Measurements from ENCODE around the gene GNPTG.

The GNPTG gene

DNA sequence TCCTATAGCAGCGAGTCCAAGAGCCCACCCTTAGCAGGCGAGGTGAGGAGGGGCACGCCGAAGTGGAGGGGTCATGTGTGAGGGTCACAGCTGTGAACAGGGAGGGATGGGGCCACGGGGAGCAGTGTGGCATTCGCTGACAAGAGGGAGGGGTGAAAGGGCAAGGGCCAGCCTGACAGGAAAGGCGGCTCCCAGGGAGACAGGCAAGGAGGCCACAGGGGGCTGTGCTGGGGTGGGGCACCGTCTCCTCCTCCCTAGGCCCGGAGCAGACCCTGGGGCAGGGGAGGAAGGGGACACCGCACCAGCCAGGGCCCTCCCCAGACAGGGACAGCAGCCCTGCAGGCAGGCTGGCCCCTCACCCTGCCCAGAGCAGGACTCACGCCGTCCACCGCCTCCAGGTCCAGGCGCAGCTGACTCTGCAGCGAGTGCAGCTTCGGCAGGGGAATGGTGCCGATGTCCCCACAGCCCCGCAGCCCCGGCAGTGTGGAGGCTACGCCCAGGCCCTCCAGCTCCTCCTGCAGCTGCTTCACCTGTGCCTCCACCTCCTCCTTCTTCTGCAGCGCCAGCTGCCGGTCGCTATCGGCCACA is 15.1 kb downstream of the GNPTG start:
- no peak overlapping the region for H3K27ac ChIP-seq (ENCODE audit: low read depth, low read length)
- H3K9me3 ChIP-seq (ENCODE audit: insufficient read depth, low read depth, low read length): no peaks in the 10 kb centered on the region
- H3K4me3 ChIP-seq (ENCODE audit: low read length): no peak overlapping the region
- 94% methylated on average over 24 of the region's 24 CpGs for WGBS
- H3K36me3 ChIP-seq (ENCODE audit: insufficient read depth, low read length): peaks cover 59% of the 10 kb centered on the region
- H3K4me1 ChIP-seq (ENCODE audit: insufficient read depth, low read length): no peaks in the 10 kb centered on the region
- H3K9ac ChIP-seq (ENCODE audit: low read depth, low read length): no peak overlapping the region
- no peaks in the 10 kb centered on the region for H3K27me3 ChIP-seq (ENCODE audit: insufficient read depth, low read length)

GRCh38 chr16:1367486-1368174 is 15.9 kb downstream of the GNPTG start:
- no peak overlapping the region for H3K4me3 ChIP-seq (ENCODE audit: low read length)
- WGBS: 93% methylated on average over 25 of the region's 27 CpGs
- no peaks in the 10 kb centered on the region for H3K4me1 ChIP-seq (ENCODE audit: insufficient read depth, low read length)
- no peak overlapping the region for H3K9ac ChIP-seq (ENCODE audit: low read depth, low read length)
- H3K9me3 ChIP-seq (ENCODE audit: insufficient read depth, low read depth, low read length): no peaks in the 10 kb centered on the region
- H3K27ac ChIP-seq (ENCODE audit: low read depth, low read length): no peak overlapping the region
- no peaks in the 10 kb centered on the region for H3K27me3 ChIP-seq (ENCODE audit: insufficient read depth, low read length)
- peaks cover 52% of the 10 kb centered on the region for H3K36me3 ChIP-seq (ENCODE audit: insufficient read depth, low read length)

GRCh38 chr16:1371054-1371978 is 19.6 kb downstream of the GNPTG start:
- no peaks in the 10 kb centered on the region for H3K4me1 ChIP-seq (ENCODE audit: insufficient read depth, low read length)
- 96% methylated on average over 31 of the region's 33 CpGs for WGBS
- H3K36me3 ChIP-seq (ENCODE audit: insufficient read depth, low read length): peaks cover 23% of the 10 kb centered on the region
- no peak overlapping the region for H3K27ac ChIP-seq (ENCODE audit: low read depth, low read length)
- no peak overlapping the region for H3K9ac ChIP-seq (ENCODE audit: low read depth, low read length)
- no peaks in the 10 kb centered on the region for H3K27me3 ChIP-seq (ENCODE audit: insufficient read depth, low read length)
- no peak overlapping the region for H3K4me3 ChIP-seq (ENCODE audit: low read length)
- no peaks in the 10 kb centered on the region for H3K9me3 ChIP-seq (ENCODE audit: insufficient read depth, low read depth, low read length)

DNA sequence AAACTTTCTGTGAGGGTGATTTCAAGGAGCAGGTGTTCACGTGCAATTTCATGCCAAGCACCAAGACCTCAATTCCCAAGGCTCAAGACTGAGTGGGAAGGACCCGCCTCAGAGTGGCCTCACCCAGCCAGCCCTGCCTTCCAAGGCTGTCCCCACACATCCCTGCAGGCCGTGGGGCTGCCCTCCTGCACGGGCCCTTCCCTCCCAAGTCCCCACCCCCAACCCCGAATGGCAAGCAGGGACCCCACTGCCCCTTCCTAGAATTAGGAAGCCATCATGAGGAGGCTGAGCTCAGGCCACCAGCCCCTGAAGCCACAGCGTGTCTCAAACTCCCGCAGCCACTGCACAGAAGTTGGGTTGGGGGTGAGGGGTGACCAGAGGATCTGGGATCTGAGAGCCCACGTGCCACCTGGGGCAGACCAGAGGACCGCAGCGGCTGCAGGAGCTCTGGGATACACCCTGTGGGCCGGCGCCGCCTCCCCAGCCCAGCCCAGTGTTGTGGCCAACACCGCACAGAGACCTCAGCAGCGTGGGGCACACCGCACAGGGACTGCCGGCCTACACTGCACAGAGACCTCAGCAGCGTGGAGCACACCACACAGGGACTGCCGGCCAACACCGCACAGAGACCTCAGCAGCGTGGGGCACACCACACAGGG is 20.7 kb downstream of the GNPTG start:
- peaks cover 15% of the 10 kb centered on the region for H3K36me3 ChIP-seq (ENCODE audit: insufficient read depth, low read length)
- no peaks in the 10 kb centered on the region for H3K4me1 ChIP-seq (ENCODE audit: insufficient read depth, low read length)
- H3K9ac ChIP-seq (ENCODE audit: low read depth, low read length): no peak overlapping the region
- no peaks in the 10 kb centered on the region for H3K9me3 ChIP-seq (ENCODE audit: insufficient read depth, low read depth, low read length)
- no peak overlapping the region for H3K27ac ChIP-seq (ENCODE audit: low read depth, low read length)
- no peaks in the 10 kb centered on the region for H3K27me3 ChIP-seq (ENCODE audit: insufficient read depth, low read length)
- H3K4me3 ChIP-seq (ENCODE audit: low read length): no peak overlapping the region
- 95% methylated on average over 20 of the region's 21 CpGs for WGBS

DNA sequence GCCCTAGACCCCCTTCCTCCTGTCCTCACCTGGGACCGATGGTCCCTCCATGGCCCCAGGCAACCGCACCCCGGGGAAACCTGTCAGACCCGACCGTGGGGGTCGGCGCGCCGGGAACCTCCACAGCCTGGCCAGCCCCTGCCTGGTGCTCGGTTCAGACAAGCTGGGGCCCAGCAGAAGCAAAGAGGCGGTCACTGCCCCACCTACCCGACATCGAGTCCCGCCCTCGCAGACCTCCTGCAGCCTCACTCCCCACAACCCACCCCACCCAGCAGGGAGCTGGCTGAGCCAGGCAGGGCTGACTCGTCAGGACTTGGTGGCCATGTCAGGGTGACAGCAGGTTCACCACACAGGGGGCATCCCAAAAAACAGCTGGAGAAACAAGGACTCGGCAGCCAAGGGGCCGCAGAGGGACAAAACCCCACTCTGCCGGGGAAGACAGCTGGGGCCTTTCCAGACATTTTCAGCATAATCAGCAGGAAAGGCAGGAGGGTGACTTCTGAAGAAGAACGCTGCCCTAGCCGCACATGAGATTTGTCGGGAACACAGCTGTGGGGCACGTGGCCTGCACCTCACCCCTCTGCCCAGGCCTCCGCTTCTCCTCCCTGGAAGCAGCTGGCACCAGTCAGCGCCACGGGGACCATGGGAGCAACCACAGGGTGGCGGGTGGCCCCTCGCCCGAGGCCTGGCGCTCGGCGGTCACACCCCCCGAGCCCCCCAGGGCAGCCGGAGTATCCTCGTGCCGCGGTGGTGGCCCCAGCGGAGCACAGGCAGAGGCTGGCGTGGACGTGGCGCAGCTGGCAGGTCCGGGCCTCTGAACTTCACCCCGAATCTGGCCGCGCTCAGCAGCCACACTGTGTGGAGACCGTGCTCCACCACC is 22.9 kb downstream of the GNPTG start:
- Histone ChIP-seq H3K36me3 (ENCODE audit: insufficient read depth, low read length) (peaks cover 9% of the 10 kb centered on the region), H3K27me3 (ENCODE audit: insufficient read depth, low read length) (no peaks in the 10 kb centered on the region), H3K9me3 (ENCODE audit: insufficient read depth, low read depth, low read length) (no peaks in the 10 kb centered on the region), H3K27ac (ENCODE audit: low read depth, low read length) (no peak overlapping the region), H3K4me3 (ENCODE audit: low read length) (no peak overlapping the region), H3K9ac (ENCODE audit: low read depth, low read length) (no peak overlapping the region), H3K4me1 (ENCODE audit: insufficient read depth, low read length) (no peaks in the 10 kb centered on the region)
- 94% methylated on average over 46 of the region's 46 CpGs for WGBS

- 0 out of 2 replicates have a peak, but pooled peaks cover 4% of the 10 kb centered on the region for H3K4me1 ChIP-seq (ENCODE audit: insufficient read depth, low read length)
- H3K9ac ChIP-seq (ENCODE audit: low read depth, low read length): no peak overlapping the region
- H3K27ac ChIP-seq (ENCODE audit: low read depth, low read length): no peak overlapping the region
- 0 out of 2 replicates have a peak, but pooled peaks cover 3% of the 10 kb centered on the region for H3K36me3 ChIP-seq (ENCODE audit: insufficient read depth, low read length)
- H3K9me3 ChIP-seq (ENCODE audit: insufficient read depth, low read depth, low read length): no peaks in the 10 kb centered on the region
- H3K27me3 ChIP-seq (ENCODE audit: insufficient read depth, low read length): no peaks in the 10 kb centered on the region
- H3K4me3 ChIP-seq (ENCODE audit: low read length): no peak overlapping the region
- 95% methylated on average over 24 of the region's 24 CpGs for WGBS
Observed at GRCh38 chr16:1375298-1375640, 23.5 kb downstream of the GNPTG start.

DNA sequence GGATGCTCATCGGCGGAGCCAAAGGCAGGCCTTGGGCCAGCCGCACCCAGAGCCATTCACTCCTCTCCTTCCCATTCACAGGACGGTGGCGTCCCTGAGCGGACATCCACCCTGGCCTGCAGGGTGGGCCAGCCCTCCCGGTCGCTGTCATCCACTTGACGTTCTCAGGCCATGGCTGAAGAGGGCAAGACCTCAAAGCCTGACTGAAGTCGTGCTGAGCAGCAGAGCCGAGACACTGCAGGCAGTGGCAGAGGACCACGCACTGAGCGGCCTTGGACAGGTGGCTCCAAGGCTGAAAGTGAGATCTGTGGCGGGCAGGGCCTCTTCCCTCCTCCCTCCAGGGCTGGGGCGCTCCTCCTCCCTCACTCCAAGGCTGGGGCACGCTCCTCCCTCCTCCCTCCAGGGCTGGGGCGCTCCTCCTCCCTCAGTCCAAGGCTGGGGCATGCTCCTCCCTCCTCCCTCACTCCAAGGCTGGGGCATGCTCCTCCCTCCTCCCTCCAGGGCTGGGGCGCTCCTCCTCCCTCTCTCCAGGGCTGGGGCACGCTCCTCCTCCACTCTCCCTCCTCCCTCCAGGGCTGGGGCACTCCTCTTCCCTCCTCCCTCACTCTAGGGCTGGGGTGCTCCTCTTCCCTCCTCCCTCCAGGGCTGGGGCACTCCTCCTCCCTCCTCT is 24.1 kb downstream of the GNPTG start:
- Histone ChIP-seq H3K4me1 (ENCODE audit: insufficient read depth, low read length) (0 out of 2 replicates have a peak, but pooled peaks cover 4% of the 10 kb centered on the region), H3K4me3 (ENCODE audit: low read length) (no peak overlapping the region), H3K9ac (ENCODE audit: low read depth, low read length) (no peak overlapping the region), H3K36me3 (ENCODE audit: insufficient read depth, low read length) (0 out of 2 replicates have a peak, but pooled peaks cover 3% of the 10 kb centered on the region), H3K27ac (ENCODE audit: low read depth, low read length) (no peak overlapping the region), H3K27me3 (ENCODE audit: insufficient read depth, low read length) (no peaks in the 10 kb centered on the region), H3K9me3 (ENCODE audit: insufficient read depth, low read depth, low read length) (no peaks in the 10 kb centered on the region)
- WGBS: 92% methylated on average over 19 of the region's 19 CpGs

DNA sequence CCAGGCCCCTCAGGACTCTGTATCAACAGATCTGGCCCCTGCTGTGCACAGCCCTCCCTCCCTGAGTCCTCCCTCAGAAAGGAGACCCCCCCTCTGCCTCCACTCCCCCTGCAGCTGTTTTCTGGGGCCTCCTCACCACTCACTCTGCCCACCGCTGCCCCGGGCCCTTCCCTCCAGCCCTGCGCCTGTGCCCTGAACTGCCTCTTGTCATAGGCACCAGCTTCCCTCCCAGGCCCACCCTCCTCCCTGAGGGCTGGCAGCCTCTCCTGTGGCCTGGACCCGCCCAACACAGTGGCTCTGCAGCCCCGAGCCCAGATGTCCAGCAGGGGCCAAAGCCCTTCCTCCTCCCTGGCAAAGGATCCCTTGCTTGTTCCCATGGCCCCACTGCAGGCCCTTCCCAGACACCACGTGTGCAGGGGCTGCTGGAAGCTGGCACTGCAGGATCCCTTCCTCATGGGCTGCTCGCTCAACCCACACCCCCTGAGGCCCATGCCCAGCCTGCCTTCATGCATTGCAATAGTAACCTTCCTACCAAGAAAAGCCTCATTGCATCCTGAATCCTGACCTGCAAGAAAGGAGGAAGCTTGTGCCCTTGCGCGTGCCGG is 25.8 kb downstream of the GNPTG start:
- WGBS: 85% methylated on average over 10 of the region's 10 CpGs
- Histone ChIP-seq H3K27me3 (ENCODE audit: insufficient read depth, low read length) (no peaks in the 10 kb centered on the region), H3K27ac (ENCODE audit: low read depth, low read length) (no peak overlapping the region), H3K9ac (ENCODE audit: low read depth, low read length) (no peak overlapping the region), H3K4me3 (ENCODE audit: low read length) (peak overlapping the region; percentile 79; the same call in 1 of the 2 replicates), H3K36me3 (ENCODE audit: insufficient read depth, low read length) (0 out of 2 replicates have a peak, but pooled peaks cover 9% of the 10 kb centered on the region), H3K9me3 (ENCODE audit: insufficient read depth, low read depth, low read length) (no peaks in the 10 kb centered on the region), H3K4me1 (ENCODE audit: insufficient read depth, low read length) (0 out of 2 replicates have a peak, but pooled peaks cover 4% of the 10 kb centered on the region)

DNA sequence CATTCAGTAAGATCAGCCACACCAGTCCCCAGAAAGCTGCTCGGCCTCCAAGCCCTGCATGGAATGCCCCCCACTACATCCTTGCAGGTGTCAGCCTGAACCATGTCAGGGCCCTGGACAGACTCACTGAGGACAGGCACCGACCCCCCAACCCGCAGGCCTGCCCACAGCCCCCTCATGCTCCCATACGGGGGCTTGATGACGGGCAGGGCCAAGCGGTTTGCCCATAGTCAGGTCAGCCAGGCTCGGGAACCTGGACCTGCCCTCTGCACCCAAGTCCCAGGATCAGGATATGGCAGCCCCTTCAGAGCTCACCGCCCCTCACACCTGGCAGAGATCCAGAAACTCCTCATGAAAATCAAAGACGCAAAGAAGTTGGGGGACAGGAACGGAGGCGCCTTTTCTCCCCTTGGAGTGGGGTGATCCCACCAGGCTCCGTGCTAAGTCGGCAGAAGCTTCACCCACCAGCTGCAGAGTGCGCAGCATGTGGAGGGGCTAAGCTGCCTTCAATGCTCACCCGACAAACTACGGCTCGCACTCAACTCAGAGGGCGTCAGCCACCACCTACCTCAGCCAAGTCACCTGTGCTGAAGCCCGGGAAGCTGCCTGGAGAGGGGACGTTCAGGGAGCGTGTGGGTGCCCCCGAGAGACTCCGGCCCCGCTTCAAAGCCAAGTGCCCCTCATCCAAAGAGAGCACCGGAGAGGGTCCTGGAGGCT is 26.5 kb downstream of the GNPTG start:
- no peaks in the 10 kb centered on the region for H3K27me3 ChIP-seq (ENCODE audit: insufficient read depth, low read length)
- 0 out of 2 replicates have a peak, but pooled peaks cover 4% of the 10 kb centered on the region for H3K4me1 ChIP-seq (ENCODE audit: insufficient read depth, low read length)
- H3K9ac ChIP-seq (ENCODE audit: low read depth, low read length): peak overlapping the region; percentile 98
- whole genome bisulfite sequencing: 57% methylated on average over 25 of the region's 25 CpGs
- H3K27ac ChIP-seq (ENCODE audit: low read depth, low read length): no peak overlapping the region
- H3K36me3 ChIP-seq (ENCODE audit: insufficient read depth, low read length): 0 out of 2 replicates have a peak, but pooled peaks cover 9% of the 10 kb centered on the region
- no peaks in the 10 kb centered on the region for H3K9me3 ChIP-seq (ENCODE audit: insufficient read depth, low read depth, low read length)
- peak overlapping the region; percentile 79 for H3K4me3 ChIP-seq (ENCODE audit: low read length)
